Natural killer cell treated with Interleukin-12 subunit alpha and Interleukin-12 subunit beta and Interleukin-15 and Interleukin-18, amount 100 ng/mL, for 72 hours (primary cell): ENCODE results near the gene LRRC42. TPM values are rescaled to one million over a fixed set of nuclear protein-coding genes. Genes with fewer than 3 reads are reported as not detected.
"Not testable (repeated sequence)": the region's sequence is repeated elsewhere in the genome, so short reads cannot be mapped to it uniquely, and the experiment has no call there.

Experiments used
- ATAC-seq, 2 donors: fragments of 150-1000 bp; cut with Tn5 transposase in 1 of 2; sonication (Bioruptor Pico), chemical (Tn5 transposase) in 1 of 2; 2 replicates each; pipeline ENCODE4 v1.10.0; 2021
- DNase-seq: peaks from one replicate; pipeline ENCODE4 v3.0.0; 2022; ENCODE audit warnings: low spot score
- H3K27ac Mint-ChIP-seq, 2 donors: 1 replicate in 1 of 2; 2 replicates in 1 of 2; pipeline ENCODE4 v1.8.0; 2022; ENCODE audit warnings: mixed read lengths in 2 of 2, mild to moderate bottlenecking in 1 of 2, moderate library complexity in 1 of 2
- H3K27me3 Mint-ChIP-seq, 2 donors: 1 replicate in 1 of 2; 2 replicates in 1 of 2; pipeline ENCODE4 v1.8.0; 2022; ENCODE audit warnings: mixed read lengths in 2 of 2
- H3K36me3 Mint-ChIP-seq: one replicate; pipeline ENCODE4 v1.8.0; 2022; ENCODE audit warnings: mixed read lengths
- H3K4me1 Mint-ChIP-seq, 2 donors: 1 replicate in 1 of 2; 2 replicates in 1 of 2; pipeline ENCODE4 v1.8.0; 2022; ENCODE audit warnings: low read depth in 2 of 2, mixed read lengths in 2 of 2, mild to moderate bottlenecking in 1 of 2
- H3K4me3 Mint-ChIP-seq: one replicate; pipeline ENCODE4 v1.8.0; 2022; ENCODE audit warnings: mixed read lengths
- H3K9me3 Mint-ChIP-seq: 2 replicates; pipeline ENCODE4 v1.8.0; 2022; ENCODE audit warnings: mixed read lengths
- total RNA-seq, 2 donors: library from RNA; stranded (reverse); gene quantifications; one replicate each; pipeline ENCODE4 v1.2.3, GENCODE V29; 2022

LRRC42 gene
- total RNA-seq, 2 donors from 2014 or later, result 19.2 to 21.8 TPM

- Mint-ChIP-seq H3K4me1 (no peaks in the 10 kb centered on the region), H3K27me3 (no peaks in the 10 kb centered on the region), H3K9me3 (no peaks in the 10 kb centered on the region), H3K4me3 (no peak overlapping the region), H3K27ac (no peak overlapping the region), H3K36me3 (peaks cover 14% of the 10 kb centered on the region)
- ATAC-seq, result no peak
- no peak for DNase-seq
Measured at GRCh38 chr1:53967409-53968124, 21.4 kb downstream of the LRRC42 start.

DNA sequence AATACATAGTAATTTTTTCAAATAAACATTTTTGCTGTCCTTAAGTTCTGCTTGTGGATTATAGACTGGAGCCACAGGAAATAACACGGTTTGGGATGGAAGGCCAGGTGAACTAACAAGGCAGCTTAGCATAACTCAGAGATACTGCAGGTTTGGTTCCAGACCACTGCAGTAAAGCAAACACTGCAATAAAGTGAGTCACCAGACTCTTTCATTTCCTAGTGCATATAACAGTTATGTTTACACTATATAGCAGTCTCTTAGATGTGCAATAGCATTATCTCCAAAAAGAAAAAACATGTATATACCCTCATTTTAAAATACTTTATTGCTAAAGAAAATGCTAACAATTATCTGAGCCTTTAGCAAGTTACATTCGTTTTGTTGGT, 22.0 kb downstream of the LRRC42 start:
- no peak for ATAC-seq
- Mint-ChIP-seq H3K4me3 (no peak overlapping the region), H3K4me1 (no peaks in the 10 kb centered on the region), H3K36me3 (peaks cover 14% of the 10 kb centered on the region), H3K27me3 (no peaks in the 10 kb centered on the region), H3K9me3 (no peaks in the 10 kb centered on the region), H3K27ac (no peak overlapping the region)
- no peak for DNase-seq

- ATAC-seq, result not testable (repeated sequence)
Measured at GRCh38 chr1:53969323-53969722, 23.2 kb downstream of the LRRC42 start.

GRCh38 chr1:53971718-53972117, 25.6 kb downstream of the LRRC42 start:
- ATAC-seq, result no peak
- H3K27ac Mint-ChIP-seq, result no peak overlapping the region
- H3K36me3 Mint-ChIP-seq, result peaks cover under 1% of the 10 kb centered on the region
- no peak overlapping the region for H3K4me3 Mint-ChIP-seq
- H3K27me3 Mint-ChIP-seq, result no peaks in the 10 kb centered on the region
- no peaks in the 10 kb centered on the region for H3K9me3 Mint-ChIP-seq
- DNase-seq, result no peak
- no peaks in the 10 kb centered on the region for H3K4me1 Mint-ChIP-seq

More at GRCh38 chr1:53969323-53969722, 23.2 kb downstream of the LRRC42 start:
- not testable (repeated sequence) for H3K9me3 Mint-ChIP-seq, H3K36me3 Mint-ChIP-seq, H3K4me1 Mint-ChIP-seq, H3K27me3 Mint-ChIP-seq, H3K4me3 Mint-ChIP-seq, DNase-seq, H3K27ac Mint-ChIP-seq

DNA sequence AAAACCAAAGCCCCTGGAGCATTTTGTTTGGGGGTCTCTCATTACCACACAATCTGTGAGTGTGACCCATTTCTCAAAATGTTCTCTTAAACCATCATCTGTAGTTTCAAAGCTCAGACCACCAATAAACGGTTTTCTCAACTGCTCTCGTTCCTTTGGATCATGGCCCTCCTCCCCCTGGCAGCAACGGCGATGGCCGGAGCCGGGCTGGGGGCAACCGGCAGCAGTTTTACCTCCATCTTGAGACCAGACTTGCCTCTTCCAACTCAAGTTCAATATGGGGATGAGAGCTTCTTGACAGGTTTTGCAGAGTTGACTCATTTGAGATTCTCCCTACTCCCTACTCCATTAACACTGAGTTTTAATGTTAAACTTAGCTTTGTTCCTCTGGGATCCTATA, 29.7 kb downstream of the LRRC42 start:
- Mint-ChIP-seq H3K36me3 (no peaks in the 10 kb centered on the region), H3K27ac (no peak overlapping the region), H3K9me3 (no peaks in the 10 kb centered on the region), H3K27me3 (no peaks in the 10 kb centered on the region), H3K4me1 (no peaks in the 10 kb centered on the region), H3K4me3 (no peak overlapping the region)
- no peak for DNase-seq
- ATAC-seq, result no peak

- no peaks in the 10 kb centered on the region for H3K36me3 Mint-ChIP-seq
- no peak overlapping the region for H3K27ac Mint-ChIP-seq
- DNase-seq (no peak), ATAC-seq (no peak)
- peaks cover 5 to 8% of the 10 kb centered on the region in 2 donors for H3K27me3 Mint-ChIP-seq
- H3K4me1 Mint-ChIP-seq, result no peaks in the 10 kb centered on the region
- no peaks in the 10 kb centered on the region for H3K9me3 Mint-ChIP-seq
- H3K4me3 Mint-ChIP-seq, result no peak overlapping the region
Measured at GRCh38 chr1:53979712-53980450, 33.7 kb downstream of the LRRC42 start.

DNA sequence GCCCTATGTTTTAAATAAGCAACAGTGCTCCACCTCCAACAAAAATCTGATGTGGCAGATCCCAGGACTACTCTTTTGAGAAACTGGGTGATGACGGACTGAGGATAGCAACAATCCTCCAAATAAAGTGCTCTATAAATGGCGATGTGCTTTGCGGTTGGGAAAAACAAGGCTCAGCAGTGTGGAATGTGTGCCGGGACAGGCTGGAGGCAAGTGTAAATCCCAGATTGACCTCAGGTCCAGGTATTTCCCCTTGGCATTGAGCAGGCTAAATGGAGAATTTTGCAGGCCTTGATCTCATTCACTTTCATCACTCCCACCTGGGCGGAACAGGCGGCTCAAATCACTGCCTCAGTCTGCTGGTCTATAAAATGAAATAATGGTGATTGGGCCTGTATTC, 35.1 kb downstream of the LRRC42 start:
- H3K9me3 Mint-ChIP-seq, result no peaks in the 10 kb centered on the region
- H3K27ac Mint-ChIP-seq, result no peak overlapping the region
- DNase-seq, result no peak
- no peak overlapping the region for H3K4me3 Mint-ChIP-seq
- H3K36me3 Mint-ChIP-seq, result no peaks in the 10 kb centered on the region
- H3K4me1 Mint-ChIP-seq, result no peaks in the 10 kb centered on the region
- ATAC-seq, result no peak
- peaks cover 5 to 8% of the 10 kb centered on the region in 2 donors for H3K27me3 Mint-ChIP-seq

DNA sequence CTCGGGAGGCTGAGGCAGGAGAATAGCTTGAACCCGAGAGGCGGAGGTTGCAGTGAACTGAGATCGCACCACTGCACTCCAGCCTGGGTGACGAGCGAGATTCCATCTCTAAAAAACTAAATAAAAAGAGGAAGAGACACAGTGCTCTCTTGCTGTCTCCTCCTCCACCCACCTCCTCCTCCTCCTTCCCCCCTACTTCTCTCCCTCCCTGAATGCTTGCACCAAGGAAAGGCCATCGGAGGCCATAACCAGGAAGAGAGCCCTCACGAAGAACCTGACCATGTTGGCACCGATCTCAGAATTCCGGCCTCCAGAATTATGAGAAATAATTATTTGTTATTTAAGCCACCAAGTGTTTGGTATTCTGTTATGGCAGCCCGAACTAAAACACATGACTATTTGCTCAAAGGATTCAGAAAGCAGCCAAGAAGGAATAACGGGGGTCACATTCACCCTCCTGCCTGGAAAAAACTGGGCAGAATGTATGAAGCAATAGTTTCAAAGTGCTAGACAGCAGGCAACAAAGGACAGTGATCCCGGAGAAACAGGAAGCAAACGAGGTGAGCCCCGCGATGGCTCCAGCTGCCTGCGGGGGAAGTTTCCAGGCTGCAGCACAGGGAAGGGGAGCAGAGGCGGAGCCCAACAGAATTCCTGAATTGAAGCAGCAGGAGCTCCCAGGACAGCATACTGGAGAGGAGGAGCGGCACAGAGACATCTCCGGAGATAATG, 36.0 kb downstream of the LRRC42 start:
- Mint-ChIP-seq H3K36me3 (no peaks in the 10 kb centered on the region), H3K4me1 (no peaks in the 10 kb centered on the region), H3K27ac (no peak overlapping the region), H3K4me3 (no peak overlapping the region), H3K27me3 (peaks cover 5 to 8% of the 10 kb centered on the region in 2 donors), H3K9me3 (no peaks in the 10 kb centered on the region)
- ATAC-seq (no peak), DNase-seq (no peak)

- Mint-ChIP-seq H3K27ac (no peak overlapping the region), H3K9me3 (no peaks in the 10 kb centered on the region), H3K27me3 (peaks cover 5 to 8% of the 10 kb centered on the region in 2 donors), H3K4me3 (no peak overlapping the region), H3K4me1 (no peaks in the 10 kb centered on the region), H3K36me3 (no peaks in the 10 kb centered on the region)
- ATAC-seq (no peak), DNase-seq (no peak)
Measured at GRCh38 chr1:53982763-53983104, 36.6 kb downstream of the LRRC42 start.

- Mint-ChIP-seq H3K4me1 (peaks cover 0 to 4% of the 10 kb centered on the region in 2 donors), H3K9me3 (no peaks in the 10 kb centered on the region), H3K27me3 (peaks cover 5 to 8% of the 10 kb centered on the region in 2 donors), H3K27ac (no peak overlapping the region), H3K36me3 (no peaks in the 10 kb centered on the region), H3K4me3 (no peak overlapping the region)
- ATAC-seq (no peak), DNase-seq (no peak)
Measured at GRCh38 chr1:53984726-53985125, 38.6 kb downstream of the LRRC42 start.

GRCh38 chr1:53986458-53986857, 40.3 kb downstream of the LRRC42 start:
- peaks cover 5 to 8% of the 10 kb centered on the region in 2 donors for H3K27me3 Mint-ChIP-seq
- H3K4me3 Mint-ChIP-seq, result no peak overlapping the region
- H3K9me3 Mint-ChIP-seq, result no peaks in the 10 kb centered on the region
- no peak overlapping the region for H3K27ac Mint-ChIP-seq
- DNase-seq (no peak), ATAC-seq (no peak)
- H3K36me3 Mint-ChIP-seq, result no peaks in the 10 kb centered on the region
- H3K4me1 Mint-ChIP-seq, result peaks cover 0 to 4% of the 10 kb centered on the region in 2 donors

GRCh38 chr1:53987880-53988279, 41.7 kb downstream of the LRRC42 start:
- H3K27ac Mint-ChIP-seq, result no peak overlapping the region
- DNase-seq (no peak), ATAC-seq (peak in 1 of 2 donors; percentile 70)
- no peak overlapping the region for H3K4me3 Mint-ChIP-seq
- no peaks in the 10 kb centered on the region for H3K27me3 Mint-ChIP-seq
- peaks cover 0 to 4% of the 10 kb centered on the region in 2 donors for H3K4me1 Mint-ChIP-seq
- H3K36me3 Mint-ChIP-seq, result no peaks in the 10 kb centered on the region
- H3K9me3 Mint-ChIP-seq, result no peaks in the 10 kb centered on the region

- no peaks in the 10 kb centered on the region for H3K9me3 Mint-ChIP-seq
- peaks cover 0 to 2% of the 10 kb centered on the region in 2 donors for H3K27me3 Mint-ChIP-seq
- H3K4me3 Mint-ChIP-seq, result no peak overlapping the region
- DNase-seq (no peak), ATAC-seq (peak in 1 of 2 donors; percentile 27)
- H3K36me3 Mint-ChIP-seq, result no peaks in the 10 kb centered on the region
- peaks cover 0 to 4% of the 10 kb centered on the region in 2 donors for H3K4me1 Mint-ChIP-seq
- H3K27ac Mint-ChIP-seq, result no peak overlapping the region
Measured at GRCh38 chr1:53992085-53992874, 46.1 kb downstream of the LRRC42 start.
